ENCODE results near the gene RAMACL. TPM values are rescaled to one million over a fixed set of nuclear protein-coding genes. Genes with fewer than 3 reads are reported as not detected.

RAMACL gene
- total and polyA plus RNA-seq, 2 donors (not counting 1 experiment from before 2014, with no cell fraction given) = 2.7 TPM; not detected in 1

GRCh38 chr6:166605752-166606151 is 19.3 kb upstream of the RAMACL start:
- H3K9ac ChIP-seq (ENCODE audit: low read length) = no peak overlapping the region
- no peak for TF ChIP-seq EZH2 (IDR thresholded peaks at IDR 0.05; ENCODE audit: borderline replicate concordance, insufficient read depth, low read depth, low read length, poor library complexity, severe bottlenecking)
- TF ChIP-seq, protein P1, sequence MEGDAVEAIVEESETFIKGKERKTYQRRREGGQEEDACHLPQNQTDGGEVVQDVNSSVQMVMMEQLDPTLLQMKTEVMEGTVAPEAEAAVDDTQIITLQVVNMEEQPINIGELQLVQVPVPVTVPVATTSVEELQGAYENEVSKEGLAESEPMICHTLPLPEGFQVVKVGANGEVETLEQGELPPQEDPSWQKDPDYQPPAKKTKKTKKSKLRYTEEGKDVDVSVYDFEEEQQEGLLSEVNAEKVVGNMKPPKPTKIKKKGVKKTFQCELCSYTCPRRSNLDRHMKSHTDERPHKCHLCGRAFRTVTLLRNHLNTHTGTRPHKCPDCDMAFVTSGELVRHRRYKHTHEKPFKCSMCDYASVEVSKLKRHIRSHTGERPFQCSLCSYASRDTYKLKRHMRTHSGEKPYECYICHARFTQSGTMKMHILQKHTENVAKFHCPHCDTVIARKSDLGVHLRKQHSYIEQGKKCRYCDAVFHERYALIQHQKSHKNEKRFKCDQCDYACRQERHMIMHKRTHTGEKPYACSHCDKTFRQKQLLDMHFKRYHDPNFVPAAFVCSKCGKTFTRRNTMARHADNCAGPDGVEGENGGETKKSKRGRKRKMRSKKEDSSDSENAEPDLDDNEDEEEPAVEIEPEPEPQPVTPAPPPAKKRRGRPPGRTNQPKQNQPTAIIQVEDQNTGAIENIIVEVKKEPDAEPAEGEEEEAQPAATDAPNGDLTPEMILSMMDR (IDR thresholded peaks at IDR 0.05) = no peak
- H3K36me3 ChIP-seq (replicated peaks in 1 of 2; ENCODE audit: control extremely low read depth in 1 of 2, control insufficient read depth in 1 of 2, extremely low read depth in 1 of 2, insufficient read depth in 2 of 2, low read length in 1 of 2) = no peaks in the 10 kb centered on the region
- 100% methylated on average over 6 of the region's 6 CpGs for WGBS (ENCODE audit: insufficient coverage)
- no peak for DNase-seq
- no peak overlapping the region for H3K4me2 ChIP-seq (replicated peaks; ENCODE audit: low read depth, low read length, poor library complexity, severe bottlenecking)
- H3K4me3 Mint-ChIP-seq = no peak overlapping the region
- ATAC-seq (ENCODE audit: low read depth) = no peak
- intact Hi-C loops (cut with micrococcal nuclease) = no loop called here
- H3K27me3 ChIP-seq (replicated peaks in 1 of 4; ENCODE audit: control extremely low read depth in 1 of 4, control insufficient read depth in 3 of 4, insufficient read depth in 4 of 4, low read length in 3 of 4) = no peaks in the 10 kb centered on the region
- no peaks in the 10 kb centered on the region for H3K9me3 Mint-ChIP-seq (ENCODE audit: insufficient read depth)
- H3K4me1 Mint-ChIP-seq = no peaks in the 10 kb centered on the region
- H3K27ac Mint-ChIP-seq = no peak overlapping the region
- no peaks in the 10 kb centered on the region for H4K20me1 ChIP-seq (ENCODE audit: control insufficient read depth, insufficient read depth, low read length, poor library complexity, severe bottlenecking)
- CTCF ChIA-PET = no interaction called here
- H3K4me3 ChIP-seq (ENCODE audit: control extremely low read depth in 1 of 5, extremely low read depth in 1 of 5, insufficient read depth in 1 of 5, low read depth in 2 of 5, low read length in 4 of 5) = no peak overlapping the region
- peaks cover 4% of the 10 kb centered on the region for H3K27me3 Mint-ChIP-seq
- no peaks in the 10 kb centered on the region for H3K4me1 ChIP-seq (ENCODE audit: control insufficient read depth in 2 of 2, insufficient read depth in 2 of 2, low read length in 2 of 2)
- no peaks in the 10 kb centered on the region for H3K9me3 ChIP-seq (ENCODE audit: control extremely low read depth in 1 of 3, control insufficient read depth in 2 of 3, insufficient read depth in 1 of 3, low read length in 2 of 3)
- POLR2A ChIA-PET = no interaction called here
- H3K27ac ChIP-seq (ENCODE audit: low read length in 2 of 2) = no peak overlapping the region
- peaks cover 6% of the 10 kb centered on the region for H3K79me2 ChIP-seq (ENCODE audit: control insufficient read depth, insufficient read depth, low read length)
- no peak overlapping the region for H2AFZ ChIP-seq (ENCODE audit: insufficient read depth, low read depth, low read length, poor library complexity, severe bottlenecking)

DNA sequence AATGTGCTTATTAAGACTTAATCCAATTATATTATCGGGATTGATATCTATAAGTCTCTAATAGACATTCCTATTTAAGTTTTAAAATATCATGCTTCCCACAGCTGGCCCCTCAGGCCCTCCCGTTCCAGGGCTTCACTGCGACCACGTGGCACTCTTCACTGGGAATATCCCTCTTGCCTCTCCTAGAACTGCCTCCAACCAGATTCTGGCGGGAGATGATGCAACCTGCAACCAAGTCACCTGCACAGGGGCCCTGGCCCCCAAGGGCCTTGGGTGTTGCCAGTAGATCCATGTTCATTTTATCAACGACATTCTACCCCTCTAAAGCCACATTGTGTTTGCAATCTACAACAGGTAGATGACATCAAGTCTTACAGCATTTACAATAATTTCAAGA is 18.4 kb upstream of the RAMACL start:
- H3K4me3 ChIP-seq (ENCODE audit: control extremely low read depth in 1 of 5, extremely low read depth in 1 of 5, insufficient read depth in 1 of 5, low read depth in 2 of 5, low read length in 4 of 5) = no peak overlapping the region
- no peak overlapping the region for H3K4me3 Mint-ChIP-seq
- POLR2A ChIA-PET = no interaction called here
- no peaks in the 10 kb centered on the region for H3K4me1 Mint-ChIP-seq
- WGBS (ENCODE audit: insufficient coverage) = 92% methylated on average over 3 of the region's 6 CpGs
- H3K36me3 ChIP-seq (replicated peaks in 1 of 2; ENCODE audit: control extremely low read depth in 1 of 2, control insufficient read depth in 1 of 2, extremely low read depth in 1 of 2, insufficient read depth in 2 of 2, low read length in 1 of 2) = no peaks in the 10 kb centered on the region
- H4K20me1 ChIP-seq (ENCODE audit: control insufficient read depth, insufficient read depth, low read length, poor library complexity, severe bottlenecking) = no peaks in the 10 kb centered on the region
- H3K27ac Mint-ChIP-seq = no peak overlapping the region
- no peak overlapping the region for H3K9ac ChIP-seq (ENCODE audit: low read length)
- H3K4me1 ChIP-seq (ENCODE audit: control insufficient read depth in 2 of 2, insufficient read depth in 2 of 2, low read length in 2 of 2) = no peaks in the 10 kb centered on the region
- DNase-seq (no peak), ATAC-seq (ENCODE audit: low read depth) (no peak)
- no peak overlapping the region for H3K4me2 ChIP-seq (replicated peaks; ENCODE audit: low read depth, low read length, poor library complexity, severe bottlenecking)
- intact Hi-C loops (cut with micrococcal nuclease) = no loop called here
- no peaks in the 10 kb centered on the region for H3K9me3 ChIP-seq (ENCODE audit: control extremely low read depth in 1 of 3, control insufficient read depth in 2 of 3, insufficient read depth in 1 of 3, low read length in 2 of 3)
- no peaks in the 10 kb centered on the region for H3K27me3 ChIP-seq (replicated peaks in 1 of 4; ENCODE audit: control extremely low read depth in 1 of 4, control insufficient read depth in 3 of 4, insufficient read depth in 4 of 4, low read length in 3 of 4)
- H3K27me3 Mint-ChIP-seq = peaks cover 4% of the 10 kb centered on the region
- no peak overlapping the region for H3K27ac ChIP-seq (ENCODE audit: low read length in 2 of 2)
- TF ChIP-seq, protein P1 (IDR thresholded peaks at IDR 0.05) = no peak
- TF ChIP-seq EZH2 (IDR thresholded peaks at IDR 0.05; ENCODE audit: borderline replicate concordance, insufficient read depth, low read depth, low read length, poor library complexity, severe bottlenecking) = no peak
- no peaks in the 10 kb centered on the region for H3K9me3 Mint-ChIP-seq (ENCODE audit: insufficient read depth)
- H3K79me2 ChIP-seq (ENCODE audit: control insufficient read depth, insufficient read depth, low read length) = peaks cover 6% of the 10 kb centered on the region
- no peak overlapping the region for H2AFZ ChIP-seq (ENCODE audit: insufficient read depth, low read depth, low read length, poor library complexity, severe bottlenecking)
- CTCF ChIA-PET = no interaction called here
